Activated B cell treated with CpG ODN at 0.5 μM for 24 hours (primary cell): ENCODE measurements around the gene FNTB. TPM values are rescaled to one million over a fixed set of nuclear protein-coding genes. Genes with fewer than 3 reads are reported as not detected.

Experiments
- ATAC-seq: fragments of 200-7000 bp; cut with Tn5 transposase; one replicate; pipeline ENCODE4 v1.10.0; 2021; ENCODE audit warnings: low read depth, mild to moderate bottlenecking, moderate library complexity
- CTCF ChIA-PET: fragments of 350-600 bp; sonication (Branson Sonifier 250); formaldehyde crosslinking; loops from one replicate; lab custom pipeline; 2021; ENCODE audit warnings: antibody characterized with exemption; lab: Charles Lee
- POLR2A ChIA-PET: fragments of 350-600 bp; sonication (Branson Sonifier 250); formaldehyde crosslinking; loops from one replicate; lab custom pipeline; 2021; ENCODE audit warnings: antibody characterized with exemption; lab: Charles Lee
- DNase-seq: peaks from one replicate; pipeline ENCODE4 v3.0.0; 2022
- H3K27ac Mint-ChIP-seq: one replicate; pipeline ENCODE4 v1.8.0; 2020; ENCODE audit warnings: mixed read lengths
- H3K27me3 Mint-ChIP-seq: one replicate; pipeline ENCODE4 v1.8.0; 2021; ENCODE audit warnings: mixed read lengths
- H3K36me3 Mint-ChIP-seq: one replicate; pipeline ENCODE4 v1.8.0; 2021; ENCODE audit warnings: low read depth, mixed read lengths
- H3K4me1 Mint-ChIP-seq: one replicate; pipeline ENCODE4 v1.8.0; 2021; ENCODE audit warnings: mixed read lengths
- H3K4me3 Mint-ChIP-seq: one replicate; pipeline ENCODE4 v1.8.0; 2020; ENCODE audit warnings: mild to moderate bottlenecking, mixed read lengths
- H3K9me3 Mint-ChIP-seq: one replicate; pipeline ENCODE4 v1.8.0; 2020; ENCODE audit warnings: mixed read lengths
- CTCF ChIP-seq: fragments of 200-600 bp; IDR thresholded peaks from one replicate; pipeline ENCODE4 v1.8.0; 2022; ENCODE audit warnings: antibody characterized with exemption, mild to moderate bottlenecking
- intact Hi-C: fragments of 100-400 bp; cut with micrococcal nuclease; formaldehyde crosslinking; loops from one replicate; pipeline ENCODE4 v1.15.1; 2024
- total RNA-seq: library from RNA; stranded (reverse); gene quantifications from 2 replicates; pipeline ENCODE4 v1.2.3, GENCODE V29; 2022

FNTB gene
- total RNA-seq, 1 donor from 2014 or later, result 10.5 TPM

- H3K4me1 Mint-ChIP-seq, result peaks cover 20% of the 10 kb centered on the region
- H3K27me3 Mint-ChIP-seq, result no peaks in the 10 kb centered on the region
- H3K4me3 Mint-ChIP-seq, result no peak overlapping the region
- H3K36me3 Mint-ChIP-seq, result peaks cover 25% of the 10 kb centered on the region
- no peaks in the 10 kb centered on the region for H3K9me3 Mint-ChIP-seq
- ATAC-seq (no peak), DNase-seq (no peak)
- ChIA-PET CTCF (no interaction called here), POLR2A (interaction anchor here (0.5 to 0.7 kb wide), 2 partner anchors 45 to 271 kb away, joined by 7 to 8 read pairs; no protein-coding TSS in a partner anchor)
- TF ChIP-seq CTCF, result no peak
- H3K27ac Mint-ChIP-seq, result no peak overlapping the region
- intact Hi-C loops, result no loop called here
These were observed 38.0 kb upstream of the FNTB start for GRCh38 chr14:64948612-64949210.

DNA sequence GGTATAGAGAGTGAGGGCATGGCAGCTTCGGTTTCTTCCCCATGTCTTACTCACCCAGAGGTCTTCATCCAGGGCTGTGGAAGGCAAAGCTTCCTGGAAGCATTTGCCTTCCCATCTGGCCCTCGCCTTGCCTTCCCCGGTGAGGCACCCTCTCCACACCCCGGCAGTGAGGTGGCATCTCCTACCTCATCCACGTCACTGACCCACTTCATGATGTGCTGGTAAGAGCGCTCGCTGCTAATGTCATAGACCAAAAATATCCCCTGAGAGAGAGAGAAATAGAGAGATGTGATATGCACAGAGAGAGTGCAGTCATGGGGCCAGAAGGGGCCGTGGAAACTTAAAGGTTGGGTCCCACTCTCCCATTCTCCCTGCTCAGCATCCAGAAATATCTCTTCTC lies 35.8 kb upstream of the FNTB start:
- no peak for DNase-seq
- Mint-ChIP-seq H3K9me3 (no peaks in the 10 kb centered on the region), H3K36me3 (peaks cover 8% of the 10 kb centered on the region), H3K4me1 (peaks cover 11% of the 10 kb centered on the region), H3K27me3 (no peaks in the 10 kb centered on the region), H3K4me3 (no peak overlapping the region), H3K27ac (no peak overlapping the region)
- TF ChIP-seq CTCF, result no peak
- ChIA-PET POLR2A (interaction anchor here (0.6 kb wide), 1 partner anchor 38 kb away, joined by 5 read pairs; no protein-coding TSS in a partner anchor), CTCF (no interaction called here)
- intact Hi-C loops, result no loop called here
- no peak for ATAC-seq

GRCh38 chr14:64951291-64951690 lies 35.4 kb upstream of the FNTB start:
- no peaks in the 10 kb centered on the region for H3K9me3 Mint-ChIP-seq
- no peaks in the 10 kb centered on the region for H3K27me3 Mint-ChIP-seq
- intact Hi-C loops, result no loop called here
- peaks cover 8% of the 10 kb centered on the region for H3K36me3 Mint-ChIP-seq
- H3K27ac Mint-ChIP-seq, result no peak overlapping the region
- CTCF ChIA-PET, result interaction anchor here (0.6 kb wide), 1 partner anchor 608 kb away, joined by 4 read pairs; no protein-coding TSS in a partner anchor
- peaks cover 11% of the 10 kb centered on the region for H3K4me1 Mint-ChIP-seq
- no peak for DNase-seq
- ATAC-seq, result no peak
- no peak for TF ChIP-seq CTCF
- no peak overlapping the region for H3K4me3 Mint-ChIP-seq
- POLR2A ChIA-PET, result interaction anchor here (0.6 kb wide), 1 partner anchor 38 kb away, joined by 5 read pairs; no protein-coding TSS in a partner anchor

GRCh38 chr14:64951724-64952123 lies 35.0 kb upstream of the FNTB start:
- no peak overlapping the region for H3K27ac Mint-ChIP-seq
- peaks cover 8% of the 10 kb centered on the region for H3K36me3 Mint-ChIP-seq
- CTCF ChIA-PET, result interaction anchor here (0.6 kb wide), 1 partner anchor 608 kb away, joined by 4 read pairs; no protein-coding TSS in a partner anchor
- no peak for ATAC-seq
- H3K4me1 Mint-ChIP-seq, result peaks cover 11% of the 10 kb centered on the region
- intact Hi-C loops, result no loop called here
- POLR2A ChIA-PET, result no interaction called here
- H3K4me3 Mint-ChIP-seq, result no peak overlapping the region
- no peak for DNase-seq
- H3K9me3 Mint-ChIP-seq, result no peaks in the 10 kb centered on the region
- TF ChIP-seq CTCF, result no peak
- H3K27me3 Mint-ChIP-seq, result no peaks in the 10 kb centered on the region

GRCh38 chr14:64952598-64953309 lies 33.9 kb upstream of the FNTB start:
- H3K36me3 Mint-ChIP-seq, result peaks cover 8% of the 10 kb centered on the region
- DNase-seq (no peak), ATAC-seq (peak; percentile 49)
- intact Hi-C loops, result no loop called here
- POLR2A ChIA-PET, result interaction anchor here (0.6 kb wide), 1 partner anchor 1204 kb away, joined by 6 read pairs; no protein-coding TSS in a partner anchor
- H3K27me3 Mint-ChIP-seq, result no peaks in the 10 kb centered on the region
- TF ChIP-seq CTCF, result no peak
- H3K4me1 Mint-ChIP-seq, result peaks cover 11% of the 10 kb centered on the region
- H3K9me3 Mint-ChIP-seq, result no peaks in the 10 kb centered on the region
- H3K27ac Mint-ChIP-seq, result peak overlapping the region; percentile 47
- CTCF ChIA-PET, result no interaction called here
- no peak overlapping the region for H3K4me3 Mint-ChIP-seq
